Cardiac fibroblast (primary cell): ENCODE data around the gene PER3.

Experiments used
- DNase-seq, 2 donors: peaks; one replicate each; pipeline versions ENCODE4 v3.0.0 to v3.0.0-alpha.2; 2010; ENCODE audit warnings: low read depth in 2 of 2
- H3K4me3 ChIP-seq, 2 donors: replicated peaks in 1 of 2; 1 replicate in 1 of 2; 2 replicates in 1 of 2; pipeline ENCODE4 v1.5.1; 2011; ENCODE audit warnings: low read depth in 2 of 2, low read length in 2 of 2, mild to moderate bottlenecking in 2 of 2, moderate library complexity in 1 of 2
- TF ChIP-seq, protein P1 (sequence below): IDR thresholded peaks from one replicate; pipeline ENCODE4 v1.5.1; 2011; ENCODE audit warnings: low read depth, mild to moderate bottlenecking, low read length, inconsistent platforms

PER3 gene

DNA sequence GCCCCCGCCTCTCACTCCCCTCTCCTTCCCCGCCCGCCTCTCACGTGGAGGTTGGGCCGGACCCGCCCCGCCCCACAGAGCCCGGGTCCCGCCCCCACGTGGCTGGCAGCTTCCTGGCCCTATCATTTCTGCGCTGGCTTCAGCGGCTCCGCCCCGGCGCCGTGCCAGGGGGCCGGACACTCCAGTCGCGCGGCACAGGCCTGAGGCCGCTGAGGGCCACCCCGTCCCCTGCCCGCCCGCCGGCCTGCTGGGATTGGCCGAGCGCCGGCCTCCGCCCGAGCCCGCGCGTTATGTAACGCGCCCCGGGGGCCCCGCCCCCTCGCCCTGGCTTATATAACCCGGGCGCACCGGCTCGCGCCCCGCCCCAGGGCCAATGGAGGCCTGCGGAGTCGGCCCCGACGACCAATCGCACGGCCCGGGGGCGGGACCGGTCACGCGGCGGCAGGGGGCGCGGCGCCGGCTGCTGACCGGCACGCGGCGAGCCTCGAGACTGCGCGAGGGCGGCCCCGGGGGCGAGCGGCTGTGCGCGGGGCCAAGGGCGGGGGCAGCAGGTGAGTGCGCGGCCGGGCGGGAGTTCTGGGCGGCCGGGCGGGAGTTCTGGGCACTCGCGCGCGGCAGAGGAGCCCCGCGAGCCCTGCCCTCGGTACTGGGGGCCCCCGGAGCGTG, at the start of gene PER3:
Gene PER3, plus strand, starts transcription at position 466 of the 666 bp plus-strand sequence. CDS start 587 bp downstream, outside the sequence.
- TF ChIP-seq, protein P1, sequence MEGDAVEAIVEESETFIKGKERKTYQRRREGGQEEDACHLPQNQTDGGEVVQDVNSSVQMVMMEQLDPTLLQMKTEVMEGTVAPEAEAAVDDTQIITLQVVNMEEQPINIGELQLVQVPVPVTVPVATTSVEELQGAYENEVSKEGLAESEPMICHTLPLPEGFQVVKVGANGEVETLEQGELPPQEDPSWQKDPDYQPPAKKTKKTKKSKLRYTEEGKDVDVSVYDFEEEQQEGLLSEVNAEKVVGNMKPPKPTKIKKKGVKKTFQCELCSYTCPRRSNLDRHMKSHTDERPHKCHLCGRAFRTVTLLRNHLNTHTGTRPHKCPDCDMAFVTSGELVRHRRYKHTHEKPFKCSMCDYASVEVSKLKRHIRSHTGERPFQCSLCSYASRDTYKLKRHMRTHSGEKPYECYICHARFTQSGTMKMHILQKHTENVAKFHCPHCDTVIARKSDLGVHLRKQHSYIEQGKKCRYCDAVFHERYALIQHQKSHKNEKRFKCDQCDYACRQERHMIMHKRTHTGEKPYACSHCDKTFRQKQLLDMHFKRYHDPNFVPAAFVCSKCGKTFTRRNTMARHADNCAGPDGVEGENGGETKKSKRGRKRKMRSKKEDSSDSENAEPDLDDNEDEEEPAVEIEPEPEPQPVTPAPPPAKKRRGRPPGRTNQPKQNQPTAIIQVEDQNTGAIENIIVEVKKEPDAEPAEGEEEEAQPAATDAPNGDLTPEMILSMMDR: no peak
- H3K4me3 ChIP-seq: peak within 1 kb of the TSS; percentile 54 to 56
- peak; percentile 96 to 99 for DNase-seq

DNA sequence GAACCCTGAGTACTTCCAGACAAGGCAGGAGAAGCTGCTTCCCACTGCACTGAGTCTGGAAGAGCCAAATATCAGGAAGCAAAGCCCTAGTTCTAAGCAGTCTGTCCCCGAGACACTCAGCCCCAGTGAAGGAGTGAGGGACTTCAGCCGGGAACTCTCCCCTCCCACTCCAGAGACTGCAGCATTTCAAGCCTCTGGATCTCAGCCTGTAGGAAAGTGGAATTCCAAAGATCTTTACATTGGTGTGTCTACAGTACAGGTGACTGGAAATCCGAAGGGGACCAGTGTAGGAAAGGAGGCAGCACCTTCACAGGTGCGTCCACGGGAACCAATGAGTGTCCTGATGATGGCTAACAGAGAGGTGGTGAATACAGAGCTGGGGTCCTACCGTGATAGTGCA, 46.0 kb upstream of the PER3 start:
- TF ChIP-seq, protein P1: no peak
- DNase-seq: no peak
- H3K4me3 ChIP-seq: no peak overlapping the region

DNA sequence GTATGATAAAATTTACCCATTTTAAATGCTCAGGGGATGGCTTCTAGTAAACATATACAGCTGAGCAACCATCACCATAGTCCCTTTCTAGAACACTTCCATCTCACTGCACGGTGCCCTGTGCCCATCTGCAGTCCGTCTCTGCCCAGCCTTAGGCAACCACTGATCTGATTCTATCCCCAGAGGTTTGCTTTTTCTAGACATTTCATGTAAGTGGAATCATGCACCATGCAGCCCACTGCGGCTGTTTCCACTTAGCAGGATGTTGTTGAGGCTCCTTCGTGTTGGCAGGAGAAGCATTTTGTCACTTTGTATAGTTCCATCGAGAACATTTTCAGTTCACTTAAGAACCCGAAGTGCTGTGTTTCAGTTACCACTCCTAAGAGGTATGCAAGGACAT, 40.7 kb upstream of the PER3 start:
- no peak for DNase-seq
- TF ChIP-seq, protein P1: no peak
- no peak overlapping the region for H3K4me3 ChIP-seq

DNA sequence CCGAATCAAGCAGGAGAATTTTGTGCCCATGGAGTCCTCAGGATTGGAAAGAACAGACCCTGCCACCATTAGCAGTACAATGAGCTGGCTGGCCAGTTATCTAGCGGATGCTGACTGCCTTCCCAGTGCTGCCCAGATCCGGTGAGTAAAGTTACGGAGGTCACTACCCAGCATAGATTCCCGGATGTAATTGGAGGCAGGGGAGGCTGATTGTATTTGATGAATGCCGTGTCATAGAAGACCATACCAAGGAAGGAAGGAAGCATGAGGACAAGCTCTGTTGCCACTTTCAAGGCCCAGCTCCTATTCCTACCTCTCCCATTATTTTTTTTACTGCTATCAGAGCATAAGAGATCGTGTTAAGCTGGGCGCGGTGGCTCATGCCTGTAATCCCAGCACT, 39.2 kb upstream of the PER3 start:
- TF ChIP-seq, protein P1: no peak
- no peak overlapping the region for H3K4me3 ChIP-seq
- no peak for DNase-seq

DNA sequence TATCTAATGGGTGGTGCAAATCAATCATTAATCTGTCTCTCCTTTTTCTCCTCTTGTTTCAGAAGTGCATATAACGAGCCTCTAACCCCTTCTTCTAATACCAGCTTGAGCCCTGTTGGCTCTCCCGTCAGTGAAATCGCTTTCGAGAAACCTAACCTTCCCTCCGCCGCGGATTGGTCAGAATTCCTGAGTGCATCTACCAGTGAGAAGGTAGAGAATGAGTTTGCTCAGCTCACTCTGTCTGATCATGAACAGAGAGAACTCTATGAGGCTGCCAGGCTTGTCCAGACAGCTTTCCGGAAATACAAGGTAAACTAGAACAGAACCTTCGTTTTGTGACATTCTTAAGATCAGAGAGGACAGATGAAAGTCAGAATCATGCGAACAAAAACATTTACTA, 38.3 kb upstream of the PER3 start:
- TF ChIP-seq, protein P1: no peak
- H3K4me3 ChIP-seq: no peak overlapping the region
- DNase-seq: no peak

DNA sequence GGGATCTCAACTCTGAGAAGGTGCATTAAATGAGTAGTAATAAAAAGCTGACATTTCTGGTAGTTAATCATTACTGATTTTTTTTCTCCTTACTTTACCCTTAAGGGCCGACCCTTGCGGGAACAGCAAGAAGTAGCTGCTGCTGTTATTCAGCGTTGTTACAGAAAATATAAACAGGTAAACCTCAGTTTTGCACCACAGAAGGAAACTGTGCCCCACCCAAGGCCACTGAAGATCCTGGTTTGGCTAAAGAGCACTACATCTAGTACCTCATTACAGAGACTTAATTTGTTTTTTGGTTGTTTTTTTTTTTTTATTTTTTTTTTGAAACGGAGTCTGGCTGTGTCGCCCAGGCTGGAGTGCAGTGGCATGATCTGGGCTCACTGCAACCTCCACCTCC, 36.5 kb upstream of the PER3 start:
- TF ChIP-seq, protein P1: no peak
- DNase-seq: no peak
- H3K4me3 ChIP-seq: no peak overlapping the region

DNA sequence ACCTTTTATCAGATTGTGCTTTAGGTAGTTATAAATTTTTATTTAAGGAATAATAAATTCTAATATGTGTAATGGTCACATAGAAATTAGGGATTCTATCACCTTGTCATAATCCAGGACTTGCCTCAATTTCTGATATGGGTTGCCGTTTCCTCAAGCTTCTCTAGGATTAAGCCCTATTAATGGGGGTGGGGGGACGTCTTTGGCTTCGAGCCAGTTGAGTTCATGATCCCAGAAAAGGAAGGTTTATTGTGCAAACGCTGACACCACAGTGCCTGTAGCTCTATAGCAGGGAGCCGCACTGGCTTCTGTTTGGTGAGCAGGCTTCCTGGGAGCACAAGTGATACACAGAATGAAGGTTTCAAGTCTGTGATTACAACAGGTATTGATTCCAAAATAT, 35.0 kb upstream of the PER3 start:
- TF ChIP-seq, protein P1: no peak
- H3K4me3 ChIP-seq: no peak overlapping the region
- DNase-seq: no peak
